ENCODE measurements around the gene ASXL2.
"Not testable (repeated sequence)": the region's sequence is repeated elsewhere in the genome, so short reads cannot be mapped to it uniquely, and the experiment has no call there.

ASXL2 gene

DNA sequence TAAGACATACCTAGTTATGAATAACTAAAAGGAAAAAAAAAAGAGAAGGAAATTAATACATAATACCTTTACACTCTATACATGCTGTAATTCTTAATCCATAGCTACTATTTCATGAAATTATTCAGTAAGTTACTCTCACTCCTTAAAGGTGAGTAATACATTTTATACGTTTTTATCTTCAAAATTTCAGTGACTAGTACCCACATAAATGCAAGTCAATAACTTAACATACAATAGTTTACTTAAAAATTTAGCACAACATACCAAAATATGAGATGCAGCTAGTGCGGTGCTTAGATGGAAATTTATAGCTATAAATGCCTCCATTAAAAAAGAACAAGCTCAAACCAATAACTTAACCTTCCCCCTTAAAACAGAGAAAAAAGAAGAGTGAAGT is 168.9 kb downstream of the ASXL2 start:
- Histone ChIP-seq H2AK5ac (ENCODE audit: low read length) (no peak overlapping the region), H3K79me2 (ENCODE audit: control insufficient read depth, insufficient read depth, low read length) (no peaks in the 10 kb centered on the region), H3K79me1 (ENCODE audit: low read length) (no peaks in the 10 kb centered on the region), H3K4me3 (ENCODE audit: low read length) (no peak overlapping the region), H3K4ac (ENCODE audit: low read depth, low read length) (no peak overlapping the region), H3K9ac (ENCODE audit: low read length) (no peak overlapping the region), H4K8ac (ENCODE audit: low read depth, low read length) (no peak overlapping the region), H3K27me3 (ENCODE audit: insufficient read depth, low read length, poor library complexity) (no peaks in the 10 kb centered on the region), H3K18ac (ENCODE audit: low read length) (no peak overlapping the region), H2BK5ac (ENCODE audit: low read length) (no peak overlapping the region), H2BK120ac (ENCODE audit: low read depth, low read length) (no peak overlapping the region), H4K5ac (ENCODE audit: low read length) (no peak overlapping the region), H3K36me3 (ENCODE audit: control insufficient read depth, insufficient read depth, low read length) (no peaks in the 10 kb centered on the region), H3K23ac (ENCODE audit: low read length) (no peak overlapping the region), H2BK15ac (replicated peaks; ENCODE audit: low read depth) (no peak overlapping the region), H3K27ac (ENCODE audit: low read depth, low read length) (no peak overlapping the region), H3K56ac (ENCODE audit: low read length) (no peak overlapping the region), H3K4me2 (ENCODE audit: low read length) (no peak overlapping the region), H3K4me1 (ENCODE audit: control insufficient read depth, low read depth, low read length) (no peaks in the 10 kb centered on the region)
- no CpG with 5 or more reads among the region's 2 CpGs for WGBS (ENCODE audit: extremely low coverage, insufficient coverage, low lambda C conversion rate)
- no peak for DNase-seq

DNA sequence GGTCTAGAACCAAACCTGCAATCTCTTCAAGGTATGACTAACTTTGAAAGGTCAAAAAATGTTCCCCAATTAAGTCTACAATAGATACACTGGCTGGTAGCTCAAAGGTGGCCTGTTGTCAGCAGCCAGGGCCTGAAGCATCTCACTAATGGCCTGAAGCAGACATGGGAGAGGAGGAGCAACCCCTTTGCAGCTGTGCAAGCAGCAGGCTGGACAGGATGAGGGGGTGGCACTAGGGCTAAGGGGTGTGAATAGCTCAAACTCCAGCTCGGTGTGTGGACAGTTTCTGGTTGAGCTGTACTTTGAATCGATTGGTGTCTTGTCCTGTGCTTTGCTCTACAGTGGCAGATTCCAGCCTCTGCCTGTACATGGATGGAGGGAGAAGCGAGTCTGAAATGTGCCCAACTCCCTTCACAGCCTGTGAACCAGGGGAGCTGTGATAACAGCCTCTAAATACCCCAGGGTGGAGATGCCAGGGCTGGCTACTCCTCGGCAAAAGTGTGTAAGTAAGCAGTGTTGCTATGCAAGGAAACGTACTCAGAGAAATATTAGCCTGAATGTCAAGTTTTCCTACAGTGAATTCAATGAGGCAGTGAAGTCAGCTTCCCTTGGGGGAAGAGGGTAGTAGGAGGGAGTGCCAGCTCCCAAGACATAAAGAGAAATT is 170.2 kb downstream of the ASXL2 start:
- Histone ChIP-seq H3K79me1 (ENCODE audit: low read length) (no peaks in the 10 kb centered on the region), H3K79me2 (ENCODE audit: control insufficient read depth, insufficient read depth, low read length) (no peaks in the 10 kb centered on the region), H3K23ac (ENCODE audit: low read length) (no peak overlapping the region), H3K18ac (ENCODE audit: low read length) (no peak overlapping the region), H3K36me3 (ENCODE audit: control insufficient read depth, insufficient read depth, low read length) (no peaks in the 10 kb centered on the region), H4K5ac (ENCODE audit: low read length) (no peak overlapping the region), H3K56ac (ENCODE audit: low read length) (no peak overlapping the region), H3K4ac (ENCODE audit: low read depth, low read length) (no peak overlapping the region), H3K27me3 (ENCODE audit: insufficient read depth, low read length, poor library complexity) (no peaks in the 10 kb centered on the region), H3K4me2 (ENCODE audit: low read length) (no peak overlapping the region), H4K8ac (ENCODE audit: low read depth, low read length) (no peak overlapping the region), H2BK120ac (ENCODE audit: low read depth, low read length) (no peak overlapping the region), H2BK15ac (replicated peaks; ENCODE audit: low read depth) (no peak overlapping the region), H3K27ac (ENCODE audit: low read depth, low read length) (no peak overlapping the region), H3K9ac (ENCODE audit: low read length) (no peak overlapping the region), H2BK5ac (ENCODE audit: low read length) (no peak overlapping the region), H3K4me1 (ENCODE audit: control insufficient read depth, low read depth, low read length) (no peaks in the 10 kb centered on the region), H3K4me3 (ENCODE audit: low read length) (no peak overlapping the region), H2AK5ac (ENCODE audit: low read length) (no peak overlapping the region)
- no peak for DNase-seq
- no CpG with 5 or more reads among the region's 5 CpGs for WGBS (ENCODE audit: extremely low coverage, insufficient coverage, low lambda C conversion rate)

DNA sequence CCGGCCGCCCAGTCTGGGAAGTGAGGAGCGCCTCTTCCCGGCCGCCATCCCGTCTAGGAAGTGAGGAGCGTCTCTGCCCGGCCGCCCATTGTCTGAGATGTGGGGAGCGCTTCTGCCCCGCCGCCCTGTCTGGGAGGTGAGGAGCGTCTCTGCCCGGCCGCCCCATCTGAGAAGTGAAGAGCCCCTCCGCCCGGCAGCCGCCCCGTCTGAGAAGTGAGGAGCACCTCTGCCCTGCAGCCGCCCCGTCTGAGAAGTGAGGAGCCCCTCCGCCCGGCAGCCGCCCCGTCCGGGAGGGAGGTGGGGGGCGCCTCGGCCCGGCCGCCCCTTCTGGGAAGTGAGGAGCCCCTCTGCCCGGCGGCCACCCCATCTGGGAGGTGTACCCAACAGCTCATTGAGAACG is 172.7 kb downstream of the ASXL2 start:
- H3K18ac ChIP-seq (ENCODE audit: low read length) = not testable (repeated sequence)

DNA sequence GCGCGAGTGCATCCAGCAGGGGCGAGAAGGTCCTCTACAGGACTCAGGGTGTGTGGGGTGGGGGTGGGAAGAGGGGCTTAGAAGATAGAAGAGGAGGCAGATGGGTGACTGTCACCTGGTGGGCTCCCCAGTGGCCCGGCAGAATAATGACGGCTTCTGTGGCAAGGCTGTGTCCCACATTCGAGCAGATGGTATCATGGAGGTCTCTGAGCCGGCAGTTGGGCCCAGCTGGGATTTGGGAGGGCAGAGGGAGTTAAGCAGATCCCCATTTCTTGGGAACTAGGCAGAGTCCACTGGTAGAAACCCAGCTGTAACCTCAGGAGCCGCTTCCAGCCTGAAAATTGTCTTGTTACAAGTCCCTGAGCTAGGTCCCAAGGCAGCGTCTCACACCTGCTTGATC is 176.5 kb downstream of the ASXL2 start:
- no peak overlapping the region for H3K27ac ChIP-seq (ENCODE audit: low read depth, low read length)
- DNase-seq = no peak
- H3K79me2 ChIP-seq (ENCODE audit: control insufficient read depth, insufficient read depth, low read length) = no peaks in the 10 kb centered on the region
- H3K4me3 ChIP-seq (ENCODE audit: low read length) = no peak overlapping the region
- H4K8ac ChIP-seq (ENCODE audit: low read depth, low read length) = no peak overlapping the region
- H2AK5ac ChIP-seq (ENCODE audit: low read length) = no peak overlapping the region
- H3K4me2 ChIP-seq (ENCODE audit: low read length) = no peak overlapping the region
- H2BK5ac ChIP-seq (ENCODE audit: low read length) = no peak overlapping the region
- H3K36me3 ChIP-seq (ENCODE audit: control insufficient read depth, insufficient read depth, low read length) = no peaks in the 10 kb centered on the region
- H3K23ac ChIP-seq (ENCODE audit: low read length) = no peak overlapping the region
- no peaks in the 10 kb centered on the region for H3K79me1 ChIP-seq (ENCODE audit: low read length)
- no peak overlapping the region for H3K4ac ChIP-seq (ENCODE audit: low read depth, low read length)
- WGBS (ENCODE audit: extremely low coverage, insufficient coverage, low lambda C conversion rate) = no CpG with 5 or more reads among the region's 9 CpGs
- no peaks in the 10 kb centered on the region for H3K27me3 ChIP-seq (ENCODE audit: insufficient read depth, low read length, poor library complexity)
- peaks cover 3% of the 10 kb centered on the region for H3K4me1 ChIP-seq (ENCODE audit: control insufficient read depth, low read depth, low read length)
- no peak overlapping the region for H2BK15ac ChIP-seq (replicated peaks; ENCODE audit: low read depth)
- H3K56ac ChIP-seq (ENCODE audit: low read length) = no peak overlapping the region
- H3K18ac ChIP-seq (ENCODE audit: low read length) = no peak overlapping the region
- no peak overlapping the region for H4K5ac ChIP-seq (ENCODE audit: low read length)
- no peak overlapping the region for H2BK120ac ChIP-seq (ENCODE audit: low read depth, low read length)
- H3K9ac ChIP-seq (ENCODE audit: low read length) = no peak overlapping the region

More for the DNA sequence above, 172.7 kb downstream of the ASXL2 start:
- not testable (repeated sequence) for H2BK120ac ChIP-seq (ENCODE audit: low read depth, low read length); H3K4me1 ChIP-seq (ENCODE audit: control insufficient read depth, low read depth, low read length); H3K27ac ChIP-seq (ENCODE audit: low read depth, low read length); H3K9ac ChIP-seq (ENCODE audit: low read length); H3K79me1 ChIP-seq (ENCODE audit: low read length); H4K5ac ChIP-seq (ENCODE audit: low read length); H3K36me3 ChIP-seq (ENCODE audit: control insufficient read depth, insufficient read depth, low read length); H3K4ac ChIP-seq (ENCODE audit: low read depth, low read length); H3K56ac ChIP-seq (ENCODE audit: low read length); H2AK5ac ChIP-seq (ENCODE audit: low read length); H3K23ac ChIP-seq (ENCODE audit: low read length); H3K4me2 ChIP-seq (ENCODE audit: low read length); H2BK15ac ChIP-seq (replicated peaks; ENCODE audit: low read depth); H4K8ac ChIP-seq (ENCODE audit: low read depth, low read length); H3K79me2 ChIP-seq (ENCODE audit: control insufficient read depth, insufficient read depth, low read length); H3K4me3 ChIP-seq (ENCODE audit: low read length); H3K27me3 ChIP-seq (ENCODE audit: insufficient read depth, low read length, poor library complexity); DNase-seq; H2BK5ac ChIP-seq (ENCODE audit: low read length)
- WGBS (ENCODE audit: extremely low coverage, insufficient coverage, low lambda C conversion rate) = no CpG with 5 or more reads among the region's 33 CpGs

DNA sequence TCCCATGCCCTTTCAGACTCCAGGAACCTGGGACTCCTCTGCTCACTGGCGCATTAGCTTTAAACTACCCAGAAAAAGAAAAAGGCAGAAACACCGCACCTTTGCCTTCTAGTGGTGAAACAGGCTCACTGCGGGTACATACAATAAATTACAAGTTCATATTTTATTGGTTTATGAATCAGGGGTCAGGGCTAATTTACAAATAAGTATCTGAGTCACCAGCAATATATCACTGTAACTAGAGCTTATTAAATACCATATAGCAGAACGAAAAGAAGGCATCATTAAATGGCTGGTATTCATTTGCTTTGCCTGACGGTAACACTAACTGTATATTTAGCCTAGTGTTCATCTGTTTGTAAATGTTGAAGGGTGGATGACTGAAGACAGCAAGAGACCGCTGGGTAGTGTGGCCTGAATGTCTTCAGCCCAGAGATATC is 178.0 kb downstream of the ASXL2 start:
- Histone ChIP-seq H3K79me2 (ENCODE audit: control insufficient read depth, insufficient read depth, low read length) (no peaks in the 10 kb centered on the region), H4K8ac (ENCODE audit: low read depth, low read length) (no peak overlapping the region), H3K4me1 (ENCODE audit: control insufficient read depth, low read depth, low read length) (peaks cover 3% of the 10 kb centered on the region), H3K18ac (ENCODE audit: low read length) (no peak overlapping the region), H3K23ac (ENCODE audit: low read length) (no peak overlapping the region), H2BK15ac (replicated peaks; ENCODE audit: low read depth) (no peak overlapping the region), H3K4me2 (ENCODE audit: low read length) (no peak overlapping the region), H4K5ac (ENCODE audit: low read length) (no peak overlapping the region), H3K4ac (ENCODE audit: low read depth, low read length) (no peak overlapping the region), H3K27ac (ENCODE audit: low read depth, low read length) (no peak overlapping the region), H2BK120ac (ENCODE audit: low read depth, low read length) (no peak overlapping the region), H3K79me1 (ENCODE audit: low read length) (no peaks in the 10 kb centered on the region), H3K4me3 (ENCODE audit: low read length) (no peak overlapping the region), H3K9ac (ENCODE audit: low read length) (no peak overlapping the region), H3K27me3 (ENCODE audit: insufficient read depth, low read length, poor library complexity) (no peaks in the 10 kb centered on the region), H2BK5ac (ENCODE audit: low read length) (no peak overlapping the region), H2AK5ac (ENCODE audit: low read length) (no peak overlapping the region), H3K36me3 (ENCODE audit: control insufficient read depth, insufficient read depth, low read length) (no peaks in the 10 kb centered on the region), H3K56ac (ENCODE audit: low read length) (no peak overlapping the region)
- peak; percentile 32 for DNase-seq
- WGBS (ENCODE audit: extremely low coverage, insufficient coverage, low lambda C conversion rate) = no CpG with 5 or more reads among the region's 6 CpGs

DNA sequence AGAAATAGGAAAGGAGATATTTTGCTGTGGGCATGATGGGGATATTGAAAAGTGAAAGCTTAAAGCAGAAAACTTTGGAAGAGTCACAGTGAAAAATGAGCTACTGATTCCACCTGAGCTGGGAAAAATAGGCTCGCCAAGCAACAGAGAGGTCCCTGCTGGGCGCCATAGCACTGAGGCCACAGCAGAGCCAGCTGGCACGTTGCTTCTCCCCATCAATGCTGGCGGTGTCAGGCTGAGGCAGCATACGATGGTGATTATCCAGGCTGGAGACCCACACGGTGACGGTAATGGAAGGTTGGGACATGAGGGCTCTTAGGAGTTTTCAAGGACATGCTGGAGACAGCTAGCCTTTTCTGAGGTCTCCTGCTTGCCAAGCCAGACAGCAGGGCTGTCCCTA is 179.1 kb downstream of the ASXL2 start:
- Histone ChIP-seq H3K4me1 (ENCODE audit: control insufficient read depth, low read depth, low read length) (peaks cover 3% of the 10 kb centered on the region), H3K4me3 (ENCODE audit: low read length) (no peak overlapping the region), H3K4ac (ENCODE audit: low read depth, low read length) (no peak overlapping the region), H2BK15ac (replicated peaks; ENCODE audit: low read depth) (no peak overlapping the region), H3K9ac (ENCODE audit: low read length) (no peak overlapping the region), H3K79me2 (ENCODE audit: control insufficient read depth, insufficient read depth, low read length) (no peaks in the 10 kb centered on the region), H3K36me3 (ENCODE audit: control insufficient read depth, insufficient read depth, low read length) (no peaks in the 10 kb centered on the region), H2BK5ac (ENCODE audit: low read length) (no peak overlapping the region), H3K27me3 (ENCODE audit: insufficient read depth, low read length, poor library complexity) (no peaks in the 10 kb centered on the region), H3K4me2 (ENCODE audit: low read length) (no peak overlapping the region), H4K5ac (ENCODE audit: low read length) (no peak overlapping the region), H2AK5ac (ENCODE audit: low read length) (no peak overlapping the region), H4K8ac (ENCODE audit: low read depth, low read length) (no peak overlapping the region), H3K79me1 (ENCODE audit: low read length) (no peaks in the 10 kb centered on the region), H3K27ac (ENCODE audit: low read depth, low read length) (no peak overlapping the region), H3K18ac (ENCODE audit: low read length) (no peak overlapping the region), H3K56ac (ENCODE audit: low read length) (no peak overlapping the region), H3K23ac (ENCODE audit: low read length) (no peak overlapping the region), H2BK120ac (ENCODE audit: low read depth, low read length) (no peak overlapping the region)
- DNase-seq = no peak
- WGBS (ENCODE audit: extremely low coverage, insufficient coverage, low lambda C conversion rate) = no CpG with 5 or more reads among the region's 7 CpGs
